GM18517 (cell line): ENCODE measurements around the gene OR10G3.

Experiments used
- ATAC-seq: cut with Tn5 transposase; IDR thresholded peaks from one replicate; pipeline ENCODE4 v1.9.1; 2021; ENCODE audit warnings: mild to moderate bottlenecking, moderate library complexity; ENCODE audit not compliant: unreplicated experiment

Gene OR10G3

DNA sequence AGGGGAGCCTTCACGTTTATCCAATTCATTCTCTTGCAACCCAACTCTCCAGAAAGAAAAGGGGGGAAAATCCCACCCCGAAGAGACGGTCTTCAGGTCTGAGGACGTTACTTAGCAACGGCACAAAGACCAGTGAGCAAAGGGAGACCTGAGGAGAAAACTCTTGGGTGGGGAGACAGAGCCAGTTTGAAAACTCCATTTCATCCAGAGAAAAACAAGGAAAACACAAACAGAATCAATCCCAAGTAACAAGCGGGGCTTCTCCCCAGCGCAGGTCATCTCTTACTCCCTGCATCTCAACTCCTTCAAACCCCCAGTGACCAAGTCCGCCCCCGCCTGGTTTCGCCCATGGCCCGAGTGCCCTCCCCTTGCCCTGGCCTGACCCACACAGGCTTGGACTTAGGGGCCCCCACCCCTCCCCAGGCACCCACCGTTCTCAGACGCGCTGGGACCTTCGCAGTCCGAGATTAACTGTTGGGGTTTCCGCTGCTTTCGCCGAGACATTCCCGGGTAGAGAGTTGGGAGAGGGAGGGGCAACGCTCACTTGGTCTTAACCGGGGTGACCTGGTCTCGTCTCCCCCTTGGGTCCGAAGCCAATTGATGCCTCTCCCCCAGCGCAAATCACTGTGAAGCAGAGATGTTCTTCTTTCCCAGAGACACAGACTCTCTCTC lies 43.3 kb downstream of the OR10G3 start:
- no peak for ATAC-seq

DNA sequence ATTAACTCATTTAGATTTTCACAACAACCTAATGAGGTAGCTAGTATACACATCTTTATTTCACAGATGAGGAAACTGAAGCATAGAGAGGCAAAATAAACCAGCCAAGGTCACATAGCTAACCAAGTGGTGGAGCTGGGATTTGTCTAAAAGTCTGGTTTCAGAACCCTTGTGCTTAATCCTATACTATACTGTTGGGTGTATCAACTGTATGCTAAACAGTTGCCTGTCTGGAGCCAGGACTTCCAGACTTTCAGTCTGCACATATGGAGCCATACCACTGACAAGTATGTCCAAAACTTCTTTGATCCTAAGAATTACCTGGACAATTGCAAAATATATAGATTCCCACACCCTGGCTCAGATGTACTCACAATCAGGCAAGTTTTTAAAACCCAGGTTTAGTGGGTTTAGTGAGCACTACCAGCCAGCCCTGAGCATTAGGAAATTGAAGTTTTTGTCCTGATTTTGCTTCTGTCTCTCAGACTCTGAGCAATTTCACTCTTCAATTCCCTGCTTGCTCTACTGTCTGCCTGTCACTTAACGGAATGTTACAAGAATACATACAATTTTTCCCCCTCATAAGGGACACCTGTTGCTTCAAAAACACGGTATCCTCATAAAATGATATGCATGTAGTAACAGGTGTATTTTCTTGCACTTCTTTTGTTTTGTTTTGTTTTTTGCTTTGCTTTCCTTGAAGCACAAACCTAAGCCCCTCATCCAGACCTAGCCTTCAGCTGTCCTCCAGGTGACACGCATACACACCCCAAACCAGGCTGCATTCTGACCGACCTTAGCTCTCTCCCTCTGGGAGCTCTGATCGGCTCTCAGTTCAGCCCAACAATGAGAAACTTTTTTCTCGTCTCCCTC lies 44.1 kb downstream of the OR10G3 start:
- ATAC-seq: no peak

DNA sequence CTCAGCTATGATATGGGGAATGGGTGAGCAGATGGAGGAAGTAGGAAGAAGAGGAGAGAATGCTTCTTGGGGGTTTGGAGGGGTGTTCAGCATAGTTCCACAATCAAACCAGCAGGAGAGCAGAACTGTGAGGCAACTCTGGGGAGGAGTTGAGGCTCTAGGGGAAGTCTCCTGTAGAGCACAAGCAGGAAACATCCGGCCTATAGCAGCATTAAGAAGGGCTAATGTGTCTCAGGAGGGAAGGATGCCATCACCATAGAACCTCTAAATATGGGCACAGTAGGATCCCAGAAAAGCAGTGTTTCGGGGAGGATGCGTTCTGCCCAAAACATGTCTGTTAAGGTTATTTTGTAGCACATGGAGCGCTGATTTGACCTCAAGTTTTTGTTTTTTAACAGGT lies 45.3 kb downstream of the OR10G3 start:
- ATAC-seq: no peak

DNA sequence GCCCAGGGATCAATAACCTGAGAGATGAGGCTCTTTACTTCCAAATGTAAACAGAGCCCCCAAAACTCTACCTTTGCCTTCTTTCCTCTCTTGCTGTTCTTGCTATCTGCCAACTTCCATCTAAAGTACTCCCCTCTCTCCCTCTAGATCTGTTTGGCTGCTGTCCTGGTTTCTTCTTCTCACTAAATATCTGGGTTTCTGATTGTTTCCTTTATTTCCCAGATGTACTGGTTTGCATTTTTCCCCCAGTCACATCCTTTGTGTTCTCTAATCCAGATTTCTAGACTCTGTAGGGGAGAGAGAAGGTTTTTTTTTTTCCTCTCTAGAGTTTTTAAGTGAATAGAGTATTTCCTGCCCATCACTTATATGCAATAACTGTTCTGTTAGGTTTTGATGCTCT lies 46.6 kb downstream of the OR10G3 start:
- ATAC-seq: no peak

DNA sequence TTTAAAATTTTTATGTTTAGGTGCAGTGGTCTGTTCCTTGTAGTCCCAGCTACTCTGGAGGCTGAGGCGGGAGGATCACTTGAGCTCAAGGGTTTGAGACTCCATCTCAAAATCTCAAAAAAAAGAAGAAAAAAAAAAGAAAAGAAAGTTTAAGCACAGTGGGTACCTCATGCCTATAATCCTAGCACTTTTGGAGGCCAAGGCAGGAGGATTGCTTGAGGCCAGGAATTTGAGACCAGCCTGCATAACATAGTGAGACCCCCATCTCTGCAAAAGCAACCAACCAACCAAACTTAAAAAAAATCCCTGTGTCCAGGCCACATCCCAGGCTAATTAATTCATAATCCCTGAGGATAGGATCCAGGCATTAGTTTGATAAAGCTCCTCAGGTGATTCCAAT lies 50.4 kb downstream of the OR10G3 start:
- no peak for ATAC-seq

DNA sequence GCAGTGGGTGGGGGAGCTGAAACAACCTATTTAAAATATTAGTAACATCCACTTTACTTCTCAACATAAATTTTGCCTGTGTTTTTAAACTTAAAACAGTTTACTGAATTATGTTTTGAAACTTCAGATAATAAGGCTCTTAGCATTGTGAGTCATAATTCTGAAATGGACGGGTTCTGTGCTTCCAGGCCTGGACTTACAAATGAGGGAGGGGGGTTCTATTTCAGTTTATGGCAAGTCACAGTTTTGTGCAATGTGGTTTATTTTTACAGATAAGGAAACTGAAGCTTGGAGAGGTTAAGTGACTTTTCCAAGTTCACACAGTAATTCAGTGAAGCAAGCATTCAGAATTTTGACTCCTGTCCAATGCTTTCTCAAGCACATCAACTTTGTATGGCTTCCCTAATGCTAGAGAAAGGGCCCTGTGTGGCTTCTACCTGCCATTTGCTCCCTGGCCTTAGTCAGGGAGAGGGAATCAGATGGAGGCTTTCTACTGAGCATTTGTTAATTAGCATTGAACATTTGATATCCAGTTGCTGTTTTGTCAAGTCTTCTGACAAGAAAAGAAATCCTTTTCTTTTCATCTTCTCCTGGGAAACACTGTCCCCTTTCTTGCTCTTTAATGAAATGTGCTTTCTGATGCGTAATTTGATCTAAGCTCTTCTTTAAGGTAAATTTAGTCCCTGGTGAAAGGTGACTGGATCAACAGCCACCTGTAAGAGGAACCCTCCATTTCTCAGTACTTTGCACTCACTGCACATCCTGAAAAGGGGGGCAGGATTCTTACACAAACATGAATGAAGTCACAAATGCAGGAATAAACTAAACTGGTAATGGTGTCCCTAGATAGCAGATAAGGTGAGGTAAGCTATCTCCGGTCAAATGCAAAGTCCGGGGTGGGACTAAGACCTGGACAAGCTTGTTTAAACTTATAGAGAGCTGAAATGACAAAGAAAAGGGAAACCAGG lies 51.2 kb downstream of the OR10G3 start:
- no peak for ATAC-seq

DNA sequence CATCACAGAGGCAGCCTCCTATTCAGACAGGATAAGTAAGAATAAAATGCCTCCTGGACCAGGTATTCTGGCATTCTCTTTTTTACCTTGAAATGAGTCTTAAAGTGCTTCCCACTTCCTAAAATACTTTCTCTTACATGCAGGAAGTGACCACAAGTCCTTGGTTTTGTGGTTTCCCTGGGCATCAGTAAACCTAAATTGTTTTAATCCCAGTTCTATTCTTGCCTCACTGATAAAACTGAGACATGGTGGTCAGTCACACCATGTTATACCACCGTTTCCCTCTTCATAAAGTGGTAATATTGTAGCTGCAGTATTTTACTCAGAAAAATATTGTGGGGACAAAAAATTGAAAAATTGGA lies 52.6 kb downstream of the OR10G3 start:
- ATAC-seq: no peak

DNA sequence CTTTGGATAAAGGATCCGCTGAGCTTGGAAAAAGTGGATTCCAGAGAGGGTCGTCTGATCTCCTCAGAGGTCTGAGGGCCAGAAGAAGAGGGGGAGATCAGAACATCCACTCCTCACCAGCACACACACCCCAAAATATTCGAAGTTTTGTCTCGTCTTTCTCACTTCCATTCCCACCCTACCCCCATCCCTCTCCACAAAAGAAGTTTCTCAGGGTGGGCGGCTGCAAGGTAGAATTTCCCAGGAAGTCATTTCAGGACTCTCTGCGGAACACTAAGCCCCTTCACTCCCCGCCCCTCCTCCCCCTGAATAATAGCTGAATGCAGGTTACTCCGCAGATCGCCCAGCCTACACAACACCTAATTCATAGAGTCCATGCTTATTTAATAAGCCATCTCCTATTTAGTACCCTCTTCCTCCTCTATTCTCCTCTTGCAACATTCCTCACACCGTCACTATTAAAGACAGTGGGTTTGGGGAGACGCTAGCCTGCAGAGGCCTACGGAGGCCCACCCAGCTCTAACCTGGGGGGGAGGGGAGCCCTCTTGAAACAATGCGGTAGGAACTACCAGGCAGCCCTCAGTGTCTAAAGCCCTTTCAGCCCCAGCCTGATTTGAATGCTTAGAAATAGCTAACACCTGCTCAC lies 53.1 kb downstream of the OR10G3 start:
- no peak for ATAC-seq

DNA sequence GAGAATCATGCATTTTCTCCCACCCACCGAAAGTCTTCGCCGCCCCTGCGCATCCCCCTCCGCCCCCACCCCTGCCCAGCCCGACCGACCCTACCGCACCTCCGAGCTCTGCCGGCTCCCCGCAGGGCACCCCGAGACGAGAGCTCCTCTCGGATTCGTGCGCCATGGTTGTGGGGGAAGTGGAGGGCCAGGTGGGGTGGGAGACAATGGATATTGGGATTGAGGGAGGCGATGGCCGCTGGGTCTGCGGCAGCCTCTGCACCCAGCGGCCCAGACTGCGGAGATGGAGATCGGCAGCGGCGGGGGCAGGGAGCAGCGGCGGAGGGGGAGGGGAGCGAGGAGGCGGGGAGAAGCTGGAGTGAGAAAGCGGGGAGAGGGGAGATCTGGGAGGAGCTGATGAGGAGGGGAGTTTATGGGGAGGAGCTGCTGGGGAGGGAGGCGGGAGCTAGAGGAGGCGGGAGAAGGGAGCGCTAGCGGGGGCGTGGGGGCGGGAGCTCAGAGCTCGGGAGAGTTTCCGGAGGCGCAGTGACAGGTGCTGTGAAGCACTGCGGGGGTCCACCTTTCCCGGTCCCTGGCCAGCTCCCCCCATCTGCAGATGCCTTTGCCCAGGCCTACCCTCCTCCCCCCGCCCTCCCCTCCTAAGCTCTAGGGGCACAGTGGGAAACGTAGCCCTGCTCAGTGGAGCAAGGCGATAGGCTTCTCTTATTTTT lies 53.8 kb downstream of the OR10G3 start, which contains the start of gene SALL2:
SALL2 (minus strand) TSS at position 385 of the 710 bp plus-strand sequence; CDS start at position 166, 219 bp downstream.
- no peak for ATAC-seq

DNA sequence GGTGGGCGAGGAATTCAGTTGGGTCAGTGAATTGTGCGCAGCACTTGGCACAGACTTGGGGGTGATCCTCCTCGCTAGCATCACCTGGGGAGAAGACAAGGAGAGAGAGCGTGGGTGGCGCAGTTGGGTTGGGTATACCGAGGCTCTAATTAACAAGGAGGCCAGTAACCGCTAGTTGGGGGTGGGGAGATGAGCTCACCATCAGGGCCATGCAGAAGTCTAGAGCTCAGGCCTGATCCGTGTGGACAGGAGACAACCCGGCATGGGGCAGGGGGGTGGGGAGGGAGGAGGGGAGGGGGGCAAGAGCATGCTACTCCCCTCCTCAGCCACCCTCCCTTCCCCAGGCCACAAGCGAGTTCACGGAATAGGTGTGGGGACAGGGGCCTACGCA lies 54.3 kb downstream of the OR10G3 start:
- no peak for ATAC-seq

DNA sequence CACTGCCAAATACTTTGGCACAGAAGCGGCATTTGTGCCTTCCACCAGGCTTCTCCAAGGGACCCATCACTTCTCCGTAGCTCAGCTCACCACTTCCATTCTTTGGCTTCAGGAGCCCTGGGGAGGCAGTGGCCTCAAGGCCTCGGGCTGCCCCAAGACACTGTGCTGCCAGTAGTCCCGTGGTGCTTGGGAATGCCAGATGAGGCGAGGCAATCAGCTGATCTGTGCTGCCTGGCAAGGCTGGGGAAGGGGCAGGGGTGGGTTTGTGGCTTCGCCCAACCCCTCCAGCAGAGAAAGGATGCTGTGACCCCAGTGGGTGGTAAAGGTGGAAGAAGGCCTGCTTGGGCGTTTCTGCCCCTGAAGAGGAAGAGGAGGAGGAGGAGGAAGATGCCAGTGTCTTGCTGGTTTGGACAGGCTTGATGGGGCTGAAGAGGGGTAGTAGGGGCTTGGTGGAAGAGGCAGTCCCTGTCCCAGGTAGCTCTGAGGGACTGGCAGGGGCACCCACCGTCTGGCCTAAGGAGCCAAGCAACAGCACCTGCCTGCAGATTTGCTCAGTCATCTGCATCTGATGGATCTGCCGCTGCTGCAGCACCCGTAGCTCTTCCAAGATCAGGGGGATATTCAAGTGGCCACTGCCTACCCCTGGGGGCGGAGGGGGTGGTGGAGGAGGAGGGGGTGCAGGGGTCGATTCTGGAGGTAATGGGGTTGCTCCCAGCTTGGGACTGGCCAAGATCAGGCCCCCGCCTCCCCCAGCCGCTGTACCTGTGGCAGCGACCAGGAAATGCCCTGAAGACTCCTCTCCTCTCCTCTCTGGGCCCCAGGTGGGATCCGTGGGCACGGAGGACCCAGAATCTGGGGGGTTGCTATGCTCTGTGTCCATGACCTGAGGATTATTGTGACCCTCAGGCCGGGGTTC lies 55.0 kb downstream of the OR10G3 start:
- no peak for ATAC-seq

DNA sequence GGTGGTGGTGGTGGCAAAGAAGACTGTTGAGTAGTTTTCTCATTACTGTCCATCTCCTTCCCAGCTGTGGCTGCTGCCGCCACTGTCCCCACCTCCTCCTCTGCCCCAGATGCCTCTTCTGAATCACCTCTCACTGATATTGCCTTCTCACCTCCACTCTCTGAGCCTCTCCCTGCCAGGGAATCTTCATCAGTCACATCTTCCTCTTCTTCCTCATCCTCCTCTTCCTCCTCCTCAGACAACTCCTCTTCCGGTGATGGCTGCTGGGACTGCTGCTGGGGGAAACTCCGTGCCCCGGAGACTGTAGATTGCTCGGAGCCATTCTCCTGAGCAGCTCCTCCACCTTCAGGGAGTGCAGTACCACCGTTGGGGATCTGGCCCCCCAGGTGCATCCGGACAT lies 56.7 kb downstream of the OR10G3 start:
- no peak for ATAC-seq

DNA sequence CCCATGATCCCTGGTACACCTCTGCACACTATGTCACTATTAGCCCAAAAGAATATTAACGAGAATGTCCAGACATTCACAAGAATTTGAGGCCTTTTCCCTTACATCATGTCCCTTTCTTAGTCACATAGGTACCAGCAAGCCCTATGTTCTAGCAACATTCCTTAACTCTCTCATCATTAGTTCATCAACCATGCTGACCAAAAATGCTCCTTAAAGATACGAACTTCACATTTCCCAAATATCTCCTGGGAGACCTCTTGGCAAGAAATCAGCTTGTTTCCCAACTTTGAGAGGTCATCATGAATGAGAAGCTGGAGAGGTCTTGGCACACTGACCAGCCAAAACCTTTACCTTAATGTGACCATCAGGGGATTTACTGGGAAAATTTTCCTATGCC lies 58.4 kb downstream of the OR10G3 start:
- ATAC-seq: no peak

DNA sequence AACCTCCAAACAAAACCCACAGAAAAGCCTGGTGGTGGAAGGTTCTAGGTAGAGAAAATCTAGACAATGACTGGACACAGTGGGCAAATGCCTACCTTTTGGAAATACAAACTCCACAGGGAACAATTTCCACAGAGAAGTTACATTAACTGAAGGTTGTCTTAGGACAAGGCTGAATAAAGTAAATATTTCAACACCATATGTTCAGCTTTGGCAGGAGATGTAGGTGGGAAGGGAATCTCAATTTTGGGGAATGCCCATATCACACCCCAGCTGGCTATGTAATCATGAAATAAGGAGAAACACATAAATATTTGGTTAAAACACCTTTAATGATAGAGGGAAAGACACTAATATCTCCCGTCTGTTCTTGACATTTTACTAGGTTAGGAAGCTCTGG lies 59.1 kb downstream of the OR10G3 start:
- no peak for ATAC-seq

DNA sequence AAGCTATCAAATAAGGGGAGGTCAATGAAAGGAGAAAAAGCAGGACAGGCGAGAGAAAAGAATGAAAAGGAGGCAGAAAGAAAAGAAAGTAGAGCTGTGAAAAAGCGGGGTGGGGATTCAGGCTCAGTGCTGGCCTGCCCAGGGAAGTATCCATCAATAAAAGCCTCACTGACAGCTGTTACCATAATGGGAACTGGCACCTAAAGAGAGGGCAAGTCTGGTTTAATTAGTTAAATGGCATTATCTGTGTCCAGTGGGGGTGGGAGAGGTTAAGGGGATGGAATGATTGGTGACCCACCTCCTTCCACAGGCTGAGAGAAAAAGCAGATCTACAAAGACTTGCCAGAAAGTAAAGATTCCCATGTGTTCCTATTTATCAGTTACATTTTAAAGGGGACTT lies 61.2 kb downstream of the OR10G3 start:
- no peak for ATAC-seq
